Upper lobe of left lung (tissue), 6 donors: ENCODE data around the gene AKTIP. TPM values are rescaled to one million over a fixed set of nuclear protein-coding genes. Genes with fewer than 3 reads are reported as not detected.

ENCODE experiments used
- ATAC-seq, 2 donors: fragments of 200-7000 bp; cut with Tn5 transposase; one replicate each; pipeline ENCODE4 v1.9.1; 2022; ENCODE audit warnings: mild to moderate bottlenecking in 2 of 2, moderate library complexity in 2 of 2; ENCODE audit not compliant: low FRiP score in 2 of 2
- DNase-seq, 2 donors: peaks; one replicate each; pipeline ENCODE4 v3.0.0-alpha.2; 2019 to 2020
- H3K27ac ChIP-seq, 4 donors: fragments of 200-600 bp; sonication (generic); one replicate each; pipeline ENCODE4 v1.5.1; 2016 to 2019
- H3K27me3 ChIP-seq, 4 donors: fragments of 200-600 bp; sonication (generic); one replicate each; pipeline ENCODE4 v1.5.1; 2017 to 2019
- H3K36me3 ChIP-seq, 4 donors: fragments of 200-600 bp; sonication (generic); one replicate each; pipeline ENCODE4 v1.5.1; 2016 to 2019
- H3K4me1 ChIP-seq, 4 donors: fragments of 200-600 bp; sonication (generic); one replicate each; pipeline ENCODE4 v1.5.1; 2018 to 2019
- H3K4me3 ChIP-seq, 4 donors: fragments of 200-600 bp; sonication (generic); one replicate each; pipeline ENCODE4 v1.5.1; 2017 to 2019; ENCODE audit warnings: mild to moderate bottlenecking in 2 of 4, moderate library complexity in 1 of 4
- H3K9me3 ChIP-seq, 4 donors: fragments of 200-600 bp; sonication (generic); one replicate each; pipeline ENCODE4 v1.5.1; 2018 to 2019
- CTCF ChIP-seq, 6 experiments: fragments of 450-650 bp in 4 of 6; fragments of 200-600 bp in 2 of 6; sonication (generic) in 2 of 6; IDR thresholded peaks; one replicate each; pipeline ENCODE4 v1.5.1; 2016 to 2019; ENCODE audit warnings: antibody characterized with exemption in 6 of 6
- EP300 ChIP-seq, 4 donors: sonication (generic); formaldehyde crosslinking; IDR thresholded peaks; one replicate each; pipeline ENCODE4 v1.5.1; 2017; ENCODE audit warnings: antibody characterized with exemption in 4 of 4, control low read depth in 2 of 4
- POLR2A ChIP-seq, 4 donors: fragments of 450-650 bp; IDR thresholded peaks; one replicate each; pipeline ENCODE4 v1.5.1; 2016 to 2017; ENCODE audit warnings: antibody characterized with exemption in 4 of 4, mild to moderate bottlenecking in 2 of 4
- POLR2AphosphoS5 ChIP-seq, 2 donors: sonication (generic); formaldehyde crosslinking; IDR thresholded peaks; one replicate each; pipeline ENCODE4 v1.5.1; 2017; ENCODE audit warnings: antibody characterized with exemption in 2 of 2
- WGBS, 2 donors: methylation state at CpG; one replicate each; pipeline ENCODE4 v1.1.5; 2017 to 2018; 5-methylcytosine and 5-hydroxymethylcytosine counted together
- total RNA-seq, 6 donors: library from RNA; depleted of rRNA in 4 of 6; stranded (reverse); fragments of >200 nt in 4 of 6; gene quantifications; one replicate each; pipeline versions ENCODE4 v1.1.0 to v1.2.1, GENCODE V29; 2016 to 2021
- donor health status: DM: no; HTN: no; CAD: no; lungs with moderate emphysema.
- donor health status: DM: no; HTN: yes; CAD: no; lungs with severe emphysema.

AKTIP gene
- total RNA-seq, 6 donors from 2014 or later: 35.6 to 61.3 (median 47.0) TPM

- no peak overlapping the region for H3K4me3 ChIP-seq
Observed at GRCh38 chr16:53523126-53523804, 20.3 kb upstream of the AKTIP start.

GRCh38 chr16:53519417-53520091, 16.5 kb upstream of the AKTIP start:
- H3K9me3 ChIP-seq: no peaks in the 10 kb centered on the region
- no peaks in the 10 kb centered on the region for H3K36me3 ChIP-seq
- H3K27me3 ChIP-seq: no peaks in the 10 kb centered on the region
- H3K4me3 ChIP-seq: peak overlapping the region in 1 of 4 donors; percentile 11
- ATAC-seq (no peak), DNase-seq (no peak)
- 72 to 77% methylated on average over 8 of the region's 8 CpGs for WGBS, 2 donors
- H3K4me1 ChIP-seq: peaks cover 24 to 33% (median 28%) of the 10 kb centered on the region in 4 donors
- no peak for TF ChIP-seq CTCF (IDR thresholded peaks at IDR 0.05)
- TF ChIP-seq POLR2AphosphoS5 (IDR thresholded peaks at IDR 0.05): no peak
- TF ChIP-seq EP300 (IDR thresholded peaks at IDR 0.05): no peak
- no peak for TF ChIP-seq POLR2A (IDR thresholded peaks at IDR 0.05)
- peak overlapping the region; percentile 79 to 94 (median 84) for H3K27ac ChIP-seq

More at GRCh38 chr16:53523126-53523804, 20.3 kb upstream of the AKTIP start:
- no peaks in the 10 kb centered on the region for H3K9me3 ChIP-seq
- no peak for DNase-seq
- no peak for TF ChIP-seq POLR2AphosphoS5 (IDR thresholded peaks at IDR 0.05)
- TF ChIP-seq CTCF (IDR thresholded peaks at IDR 0.05): no peak
- no peak for TF ChIP-seq POLR2A (IDR thresholded peaks at IDR 0.05)
- TF ChIP-seq EP300 (IDR thresholded peaks at IDR 0.05): no peak
- no peaks in the 10 kb centered on the region for H3K36me3 ChIP-seq
- ATAC-seq: no peak
- no peaks in the 10 kb centered on the region for H3K27me3 ChIP-seq
- H3K4me1 ChIP-seq: peaks cover 7 to 17% (median 11%) of the 10 kb centered on the region in 4 donors
- WGBS, 2 donors: 95 to 96% methylated on average over 21 of the region's 21 CpGs
- no peak overlapping the region for H3K27ac ChIP-seq

GRCh38 chr16:53518550-53519416, 15.8 kb upstream of the AKTIP start:
- H3K27me3 ChIP-seq: no peaks in the 10 kb centered on the region
- WGBS, 2 donors: 42 to 43% methylated on average over 19 of the region's 19 CpGs
- no peaks in the 10 kb centered on the region for H3K36me3 ChIP-seq
- no peaks in the 10 kb centered on the region for H3K9me3 ChIP-seq
- TF ChIP-seq EP300 (IDR thresholded peaks at IDR 0.05) (peak; percentile 87 to 99 (median 97)), CTCF (IDR thresholded peaks at IDR 0.05) (no peak), POLR2A (IDR thresholded peaks at IDR 0.05) (peak in 3 of 4 donors; percentile 12 to 35 (median 25)), POLR2AphosphoS5 (IDR thresholded peaks at IDR 0.05) (peak; percentile 95 to 98)
- peak overlapping the region in 1 of 4 donors; percentile 11 for H3K4me3 ChIP-seq
- peak overlapping the region; percentile 79 to 94 (median 84) for H3K27ac ChIP-seq
- DNase-seq (peak in 1 of 2 donors; percentile 73), ATAC-seq (peak; percentile 63 to 78)
- H3K4me1 ChIP-seq: peaks cover 24 to 33% (median 28%) of the 10 kb centered on the region in 4 donors

- Histone ChIP-seq H3K4me1 (peaks cover 24 to 33% (median 28%) of the 10 kb centered on the region in 4 donors), H3K27me3 (no peaks in the 10 kb centered on the region), H3K27ac (peak overlapping the region; percentile 79 to 94 (median 84)), H3K4me3 (no peak overlapping the region), H3K9me3 (no peaks in the 10 kb centered on the region), H3K36me3 (no peaks in the 10 kb centered on the region)
- TF ChIP-seq POLR2A (IDR thresholded peaks at IDR 0.05): no peak
- no peak for TF ChIP-seq EP300 (IDR thresholded peaks at IDR 0.05)
- no peak for TF ChIP-seq CTCF (IDR thresholded peaks at IDR 0.05)
- TF ChIP-seq POLR2AphosphoS5 (IDR thresholded peaks at IDR 0.05): no peak
- DNase-seq: no peak
- 89 to 91% methylated on average over 4 of the region's 4 CpGs for WGBS, 2 donors
- no peak for ATAC-seq
Observed at GRCh38 chr16:53517851-53518250, 14.8 kb upstream of the AKTIP start.
